ENCODE data around the gene FAM193B. TPM values are rescaled to one million over a fixed set of nuclear protein-coding genes. Genes with fewer than 3 reads are reported as not detected.

FAM193B gene
- total and polyA plus RNA-seq, 9 of the 15 experiments (the other 6 are each of a cell fraction or from before 2014, with no cell fraction given): 4.4 to 76.4 (median 37.3) TPM

DNA sequence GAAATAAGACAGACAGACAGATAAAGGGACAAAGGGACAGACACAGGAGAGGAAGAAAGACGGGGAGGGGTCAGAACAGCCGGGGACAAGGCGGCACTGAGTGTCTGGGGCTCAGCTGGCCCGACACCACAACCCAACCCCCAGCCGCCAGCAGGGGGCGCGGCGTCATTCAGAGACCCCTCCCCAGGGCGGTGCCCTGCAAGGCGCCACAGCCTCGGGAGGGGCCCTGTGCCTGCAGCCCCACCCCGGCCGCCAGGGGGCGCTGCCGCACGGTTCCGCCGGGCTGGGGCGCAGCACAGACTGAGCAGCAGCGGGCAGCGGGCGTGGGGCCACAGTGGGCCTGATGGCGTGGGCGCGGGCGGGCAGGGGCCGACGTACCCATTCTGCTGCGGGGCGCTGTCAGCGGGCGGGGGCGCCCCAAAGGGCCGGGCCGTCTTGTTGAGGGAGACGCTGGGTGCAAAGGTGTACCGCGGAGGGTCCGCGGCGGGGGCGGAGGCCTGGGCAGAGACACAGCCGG is 62.9 kb downstream of the FAM193B start (continued):
- peak; percentile 86 for TF ChIP-seq HMGN3 (IDR thresholded peaks at IDR 0.05; ENCODE audit: borderline replicate concordance, extremely low read depth, insufficient read length, low read depth, low read length)
- TF ChIP-seq SMARCA4 (IDR thresholded peaks at IDR 0.05): no peak
- TF ChIP-seq, protein P1, sequence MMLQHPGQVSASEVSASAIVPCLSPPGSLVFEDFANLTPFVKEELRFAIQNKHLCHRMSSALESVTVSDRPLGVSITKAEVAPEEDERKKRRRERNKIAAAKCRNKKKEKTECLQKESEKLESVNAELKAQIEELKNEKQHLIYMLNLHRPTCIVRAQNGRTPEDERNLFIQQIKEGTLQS (IDR thresholded peaks at IDR 0.05): no peak
- TF ChIP-seq, protein P1 (CRISPR knock-in tag; conservative IDR thresholded peaks at IDR 0.05): peak; percentile 82
- TF ChIP-seq MAFG (tag; conservative IDR thresholded peaks at IDR 0.05): no peak
- TF ChIP-seq ZNF507 (tag; conservative IDR thresholded peaks at IDR 0.05): no peak
- TF ChIP-seq ZNF197 (CRISPR knock-in tag; IDR thresholded peaks at IDR 0.05; ENCODE audit: low read depth): no peak
- no peak for TF ChIP-seq HOXB6 (CRISPR knock-in tag; IDR thresholded peaks at IDR 0.05; ENCODE audit: borderline replicate concordance)
- TF ChIP-seq ZNF165 (CRISPR knock-in tag; IDR thresholded peaks at IDR 0.05; ENCODE audit: borderline replicate concordance): no peak
- TF ChIP-seq ZNF589 (CRISPR knock-in tag; IDR thresholded peaks at IDR 0.05; ENCODE audit: low read depth): no peak
- peak; percentile 30 to 70; a peak in 2 of 4 replicates for TF ChIP-seq TBL1XR1 (IDR thresholded peaks at IDR 0.05; ENCODE audit: low read length in 2 of 2)
- TF ChIP-seq FOXJ2 (tag; IDR thresholded peaks at IDR 0.05): no peak
- TF ChIP-seq, protein P2, sequence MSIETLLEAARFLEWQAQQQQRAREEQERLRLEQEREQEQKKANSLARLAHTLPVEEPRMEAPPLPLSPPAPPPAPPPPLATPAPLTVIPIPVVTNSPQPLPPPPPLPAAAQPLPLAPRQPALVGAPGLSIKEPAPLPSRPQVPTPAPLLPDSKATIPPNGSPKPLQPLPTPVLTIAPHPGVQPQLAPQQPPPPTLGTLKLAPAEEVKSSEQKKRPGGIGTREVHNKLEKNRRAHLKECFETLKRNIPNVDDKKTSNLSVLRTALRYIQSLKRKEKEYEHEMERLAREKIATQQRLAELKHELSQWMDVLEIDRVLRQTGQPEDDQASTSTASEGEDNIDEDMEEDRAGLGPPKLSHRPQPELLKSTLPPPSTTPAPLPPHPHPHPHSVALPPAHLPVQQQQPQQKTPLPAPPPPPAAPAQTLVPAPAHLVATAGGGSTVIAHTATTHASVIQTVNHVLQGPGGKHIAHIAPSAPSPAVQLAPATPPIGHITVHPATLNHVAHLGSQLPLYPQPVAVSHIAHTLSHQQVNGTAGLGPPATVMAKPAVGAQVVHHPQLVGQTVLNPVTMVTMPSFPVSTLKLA (conservative IDR thresholded peaks at IDR 0.05): no peak
- TF ChIP-seq, protein P3, sequence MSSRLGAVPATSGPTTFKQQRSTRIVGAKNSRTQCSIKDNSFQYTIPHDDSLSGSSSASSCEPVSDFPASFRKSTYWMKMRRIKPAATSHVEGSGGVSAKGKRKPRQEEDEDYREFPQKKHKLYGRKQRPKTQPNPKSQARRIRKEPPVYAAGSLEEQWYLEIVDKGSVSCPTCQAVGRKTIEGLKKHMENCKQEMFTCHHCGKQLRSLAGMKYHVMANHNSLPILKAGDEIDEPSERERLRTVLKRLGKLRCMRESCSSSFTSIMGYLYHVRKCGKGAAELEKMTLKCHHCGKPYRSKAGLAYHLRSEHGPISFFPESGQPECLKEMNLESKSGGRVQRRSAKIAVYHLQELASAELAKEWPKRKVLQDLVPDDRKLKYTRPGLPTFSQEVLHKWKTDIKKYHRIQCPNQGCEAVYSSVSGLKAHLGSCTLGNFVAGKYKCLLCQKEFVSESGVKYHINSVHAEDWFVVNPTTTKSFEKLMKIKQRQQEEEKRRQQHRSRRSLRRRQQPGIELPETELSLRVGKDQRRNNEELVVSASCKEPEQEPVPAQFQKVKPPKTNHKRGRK (tag; IDR thresholded peaks at IDR 0.05): no peak
- TF ChIP-seq SUPT5H (IDR thresholded peaks at IDR 0.05): no peak
- no peak for TF ChIP-seq GTF2A2 (tag; IDR thresholded peaks at IDR 0.05)
- no peak for TF ChIP-seq NR2F6 (CRISPR knock-in tag; IDR thresholded peaks at IDR 0.05)
- no peak for TF ChIP-seq ZNF143 (CRISPR knock-in tag; IDR thresholded peaks at IDR 0.05)
- TF ChIP-seq ARNT (IDR thresholded peaks at IDR 0.05): no peak
- TF ChIP-seq NEUROD1 (IDR thresholded peaks at IDR 0.05; ENCODE audit: borderline replicate concordance, low read depth, low read length, partially characterized antibody): peak; percentile 37
- TF ChIP-seq PTRF (tag; IDR thresholded peaks at IDR 0.05): no peak
- no peak for TF ChIP-seq ZNF347 (CRISPR knock-in tag; IDR thresholded peaks at IDR 0.05; ENCODE audit: low read depth)
- peak; percentile 33; the same call in 1 of the 2 replicates for TF ChIP-seq JUN (IDR thresholded peaks at IDR 0.05; ENCODE audit: borderline replicate concordance, low read depth, low read length)
- TF ChIP-seq JUN (CRISPR knock-in tag; IDR thresholded peaks at IDR 0.05; ENCODE audit: borderline replicate concordance): no peak
- TF ChIP-seq, protein P4, sequence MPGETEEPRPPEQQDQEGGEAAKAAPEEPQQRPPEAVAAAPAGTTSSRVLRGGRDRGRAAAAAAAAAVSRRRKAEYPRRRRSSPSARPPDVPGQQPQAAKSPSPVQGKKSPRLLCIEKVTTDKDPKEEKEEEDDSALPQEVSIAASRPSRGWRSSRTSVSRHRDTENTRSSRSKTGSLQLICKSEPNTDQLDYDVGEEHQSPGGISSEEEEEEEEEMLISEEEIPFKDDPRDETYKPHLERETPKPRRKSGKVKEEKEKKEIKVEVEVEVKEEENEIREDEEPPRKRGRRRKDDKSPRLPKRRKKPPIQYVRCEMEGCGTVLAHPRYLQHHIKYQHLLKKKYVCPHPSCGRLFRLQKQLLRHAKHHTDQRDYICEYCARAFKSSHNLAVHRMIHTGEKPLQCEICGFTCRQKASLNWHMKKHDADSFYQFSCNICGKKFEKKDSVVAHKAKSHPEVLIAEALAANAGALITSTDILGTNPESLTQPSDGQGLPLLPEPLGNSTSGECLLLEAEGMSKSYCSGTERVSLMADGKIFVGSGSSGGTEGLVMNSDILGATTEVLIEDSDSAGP (CRISPR knock-in tag; IDR thresholded peaks at IDR 0.05): no peak

Measured in K562 (cell line).